DOHH2 (cell line): ENCODE measurements around the gene RASAL2.

Experiments
- CTCF ChIP-seq: fragments of 200-600 bp; sonication (generic); IDR thresholded peaks from one replicate; pipeline ENCODE4 v1.5.1; 2014; ENCODE audit warnings: antibody characterized with exemption, mild to moderate bottlenecking, low read depth, low read length; ENCODE audit not compliant: poor library complexity, severe bottlenecking
- EZH2phosphoT487 ChIP-seq: fragments of 200-600 bp; sonication (generic); IDR thresholded peaks from 2 replicates; pipeline ENCODE4 v1.6.1; 2017; ENCODE audit warnings: borderline replicate concordance, mild to moderate bottlenecking, antibody characterized with exemption, low read length, moderate library complexity, mixed read lengths

GRCh38 chr1:178493301-178493741 is 399.4 kb downstream of the RASAL2 start:
- TF ChIP-seq CTCF (no peak), EZH2phosphoT487 (no peak)
